Thyroid gland (tissue), 4 donors: ENCODE data around the gene SPRED2.

Experiments used
- CTCF ChIP-seq, 6 experiments: fragments of 200-600 bp in 3 of 6; fragments of 450-650 bp in 3 of 6; sonication (generic) in 3 of 6; IDR thresholded peaks; one replicate each; pipeline ENCODE4 v1.5.1; 2016 to 2019; ENCODE audit warnings: antibody characterized with exemption in 6 of 6, mild to moderate bottlenecking in 2 of 6, inconsistent platforms in 1 of 6, moderate library complexity in 1 of 6
- POLR2A ChIP-seq, 2 donors: fragments of 450-650 bp; IDR thresholded peaks; one replicate each; pipeline ENCODE4 v1.6.1; 2017; ENCODE audit warnings: antibody characterized with exemption in 2 of 2, mild to moderate bottlenecking in 2 of 2, moderate library complexity in 1 of 2

GRCh38 chr2:65372619-65373018 is 59.8 kb downstream of the SPRED2 start:
- TF ChIP-seq CTCF (IDR thresholded peaks at IDR 0.05) (no peak), POLR2A (IDR thresholded peaks at IDR 0.05) (no peak)
